ENCODE measurements around the gene ADD1.

ADD1 gene

DNA sequence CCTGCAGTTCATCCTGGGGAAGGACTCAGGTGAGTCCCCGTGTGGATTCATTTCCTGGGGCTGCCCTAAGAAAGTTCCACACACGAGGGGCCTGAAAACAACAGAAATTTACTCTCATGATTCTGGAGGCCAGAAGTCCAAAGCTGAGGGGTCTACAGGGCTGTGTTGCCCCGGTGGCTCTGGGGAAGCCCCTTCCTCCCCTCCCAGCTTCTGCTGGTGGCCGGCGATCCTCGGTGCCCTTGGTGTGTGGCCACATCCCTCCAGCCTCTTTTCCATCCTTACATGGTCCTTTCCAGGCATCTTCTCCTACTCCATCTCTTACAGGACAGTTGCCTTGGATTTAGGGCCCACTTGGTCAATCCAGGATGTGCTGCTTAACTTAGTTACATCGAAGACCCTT is 35.6 kb upstream of the ADD1 start:
- TF ChIP-seq, protein P1, sequence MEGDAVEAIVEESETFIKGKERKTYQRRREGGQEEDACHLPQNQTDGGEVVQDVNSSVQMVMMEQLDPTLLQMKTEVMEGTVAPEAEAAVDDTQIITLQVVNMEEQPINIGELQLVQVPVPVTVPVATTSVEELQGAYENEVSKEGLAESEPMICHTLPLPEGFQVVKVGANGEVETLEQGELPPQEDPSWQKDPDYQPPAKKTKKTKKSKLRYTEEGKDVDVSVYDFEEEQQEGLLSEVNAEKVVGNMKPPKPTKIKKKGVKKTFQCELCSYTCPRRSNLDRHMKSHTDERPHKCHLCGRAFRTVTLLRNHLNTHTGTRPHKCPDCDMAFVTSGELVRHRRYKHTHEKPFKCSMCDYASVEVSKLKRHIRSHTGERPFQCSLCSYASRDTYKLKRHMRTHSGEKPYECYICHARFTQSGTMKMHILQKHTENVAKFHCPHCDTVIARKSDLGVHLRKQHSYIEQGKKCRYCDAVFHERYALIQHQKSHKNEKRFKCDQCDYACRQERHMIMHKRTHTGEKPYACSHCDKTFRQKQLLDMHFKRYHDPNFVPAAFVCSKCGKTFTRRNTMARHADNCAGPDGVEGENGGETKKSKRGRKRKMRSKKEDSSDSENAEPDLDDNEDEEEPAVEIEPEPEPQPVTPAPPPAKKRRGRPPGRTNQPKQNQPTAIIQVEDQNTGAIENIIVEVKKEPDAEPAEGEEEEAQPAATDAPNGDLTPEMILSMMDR (IDR thresholded peaks at IDR 0.05; ENCODE audit: low read depth, low read length): no peak
- no peak for DNase-seq (ENCODE audit: extremely low read depth, low read depth)

DNA sequence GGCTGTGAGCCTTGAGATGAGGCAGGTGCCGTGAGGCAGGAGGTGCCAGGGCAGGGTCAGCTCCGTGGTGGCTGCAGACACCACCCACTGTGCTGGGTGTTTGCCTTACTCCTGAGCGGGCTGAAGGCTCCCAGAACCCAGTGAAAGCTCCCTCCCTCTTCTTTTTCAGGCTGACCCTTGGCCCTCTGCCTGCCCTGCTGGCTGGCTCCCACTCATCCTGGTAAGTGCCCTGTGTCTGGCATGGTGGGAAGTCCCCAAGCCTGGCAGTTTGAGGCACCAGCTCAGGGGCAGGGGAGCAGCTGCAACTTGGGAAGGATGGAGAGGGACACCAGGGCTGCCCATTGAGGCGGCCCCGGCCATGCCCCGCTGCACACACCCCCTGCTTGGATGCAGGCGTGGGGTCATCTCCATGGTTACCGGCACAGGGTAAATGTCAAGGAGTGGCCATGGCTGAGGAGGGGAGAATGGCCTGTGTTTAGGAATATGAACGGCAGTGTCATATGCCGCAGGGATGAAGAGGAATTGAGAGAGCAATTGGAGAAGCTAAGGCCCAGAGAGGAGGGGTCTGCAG is 33.9 kb upstream of the ADD1 start:
- TF ChIP-seq, protein P1 (IDR thresholded peaks at IDR 0.05; ENCODE audit: low read depth, low read length): no peak
- no peak for DNase-seq (ENCODE audit: extremely low read depth, low read depth)

DNA sequence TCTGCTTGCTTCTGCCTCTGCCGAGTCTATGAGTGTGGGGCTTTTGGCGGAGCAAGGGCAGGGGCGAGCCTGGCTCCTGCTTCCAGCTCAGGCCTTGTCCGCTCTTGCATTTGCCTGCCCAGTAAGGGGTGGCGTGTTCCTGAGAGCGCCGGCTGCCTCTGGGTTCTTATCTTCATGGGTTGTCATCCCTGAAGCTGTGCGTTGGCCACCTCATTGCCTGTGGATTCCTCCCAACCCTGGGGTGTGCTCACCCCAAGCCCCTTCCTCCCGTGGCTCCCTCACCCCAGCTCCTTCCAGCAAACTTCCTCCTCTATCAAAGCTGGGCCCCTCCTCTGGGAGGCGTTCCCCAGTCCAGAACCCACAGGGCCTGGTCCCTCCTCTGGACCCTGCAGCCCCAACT is 33.3 kb upstream of the ADD1 start:
- TF ChIP-seq, protein P1 (IDR thresholded peaks at IDR 0.05; ENCODE audit: low read depth, low read length): no peak
- DNase-seq (ENCODE audit: extremely low read depth, low read depth): no peak

DNA sequence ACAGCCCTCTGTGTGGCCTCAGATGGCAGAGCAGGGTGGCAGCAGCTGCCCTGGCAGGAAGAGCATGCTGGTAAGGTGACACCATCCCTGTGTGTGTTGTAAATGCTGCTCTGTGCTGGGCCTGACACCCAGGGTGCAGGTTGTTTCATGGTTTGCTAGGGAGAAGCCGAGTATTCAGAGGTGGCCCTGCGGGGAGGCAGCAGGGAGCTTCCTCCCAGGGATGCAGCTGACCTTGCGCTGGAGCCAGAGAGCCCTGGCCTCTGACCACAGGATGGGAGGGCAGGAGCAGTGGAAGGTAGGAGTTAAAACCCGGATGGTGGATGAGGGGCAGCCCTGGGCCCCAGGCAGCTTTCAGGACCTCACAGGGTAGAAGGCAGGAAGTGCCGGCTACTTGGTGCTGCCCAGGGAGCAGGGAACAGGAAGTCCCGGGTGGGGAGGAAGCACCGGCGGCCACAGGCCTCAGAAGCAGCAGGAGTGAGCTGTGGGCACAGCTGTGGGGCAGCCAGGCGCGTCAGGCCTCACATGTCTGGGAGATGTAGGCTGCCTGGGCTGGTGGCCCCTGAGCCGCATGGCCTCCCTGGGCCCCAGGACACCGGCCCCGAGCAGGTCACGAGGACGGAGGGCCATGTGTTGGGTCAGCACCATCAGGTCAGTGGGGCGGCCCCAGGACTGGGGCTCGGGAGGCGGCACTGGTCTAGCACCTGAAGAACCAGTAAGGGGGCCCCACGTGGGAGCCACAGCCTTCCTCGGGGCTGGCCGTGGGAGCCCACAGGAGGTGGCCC is 31.6 kb upstream of the ADD1 start:
- no peak for DNase-seq (ENCODE audit: extremely low read depth, low read depth)
- TF ChIP-seq, protein P1 (IDR thresholded peaks at IDR 0.05; ENCODE audit: low read depth, low read length): no peak

DNA sequence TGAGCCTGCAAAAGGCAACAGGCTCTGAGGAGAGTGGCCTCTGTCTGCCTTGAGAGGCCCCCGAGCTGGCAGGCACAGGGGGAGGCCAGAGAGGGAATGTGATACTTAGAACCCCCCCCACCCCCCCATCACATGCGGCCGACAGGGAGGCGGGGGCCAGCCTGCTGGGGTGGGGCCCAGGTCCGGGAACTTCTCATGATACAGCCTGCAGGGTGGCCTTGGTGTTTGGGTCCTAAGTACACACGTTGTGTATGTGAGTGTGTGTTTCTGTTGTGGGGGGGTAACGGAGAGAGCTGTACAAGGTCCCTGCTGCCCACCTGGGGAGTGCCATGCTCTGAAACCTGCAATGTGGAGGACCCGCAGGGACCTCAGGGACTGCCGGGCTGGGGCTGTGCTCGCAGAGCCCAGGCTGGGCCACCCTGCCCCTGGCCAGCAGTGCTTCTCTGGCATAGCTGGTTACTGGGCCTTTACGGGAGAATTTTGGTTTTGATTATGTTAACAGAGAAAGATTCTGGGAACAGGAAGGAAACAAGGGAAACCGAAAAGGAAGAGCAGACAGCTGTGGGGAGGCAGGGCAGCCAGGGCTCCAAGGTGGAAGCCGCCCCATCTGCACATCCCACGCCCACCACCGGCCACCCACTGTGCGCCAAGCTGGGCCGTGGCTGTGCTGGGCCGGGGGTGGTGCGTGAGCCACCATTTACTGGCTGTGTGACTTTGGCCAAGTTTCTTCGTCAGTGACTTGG is 30.9 kb upstream of the ADD1 start:
- TF ChIP-seq, protein P1 (IDR thresholded peaks at IDR 0.05; ENCODE audit: low read depth, low read length): no peak
- DNase-seq (ENCODE audit: extremely low read depth, low read depth): no peak

DNA sequence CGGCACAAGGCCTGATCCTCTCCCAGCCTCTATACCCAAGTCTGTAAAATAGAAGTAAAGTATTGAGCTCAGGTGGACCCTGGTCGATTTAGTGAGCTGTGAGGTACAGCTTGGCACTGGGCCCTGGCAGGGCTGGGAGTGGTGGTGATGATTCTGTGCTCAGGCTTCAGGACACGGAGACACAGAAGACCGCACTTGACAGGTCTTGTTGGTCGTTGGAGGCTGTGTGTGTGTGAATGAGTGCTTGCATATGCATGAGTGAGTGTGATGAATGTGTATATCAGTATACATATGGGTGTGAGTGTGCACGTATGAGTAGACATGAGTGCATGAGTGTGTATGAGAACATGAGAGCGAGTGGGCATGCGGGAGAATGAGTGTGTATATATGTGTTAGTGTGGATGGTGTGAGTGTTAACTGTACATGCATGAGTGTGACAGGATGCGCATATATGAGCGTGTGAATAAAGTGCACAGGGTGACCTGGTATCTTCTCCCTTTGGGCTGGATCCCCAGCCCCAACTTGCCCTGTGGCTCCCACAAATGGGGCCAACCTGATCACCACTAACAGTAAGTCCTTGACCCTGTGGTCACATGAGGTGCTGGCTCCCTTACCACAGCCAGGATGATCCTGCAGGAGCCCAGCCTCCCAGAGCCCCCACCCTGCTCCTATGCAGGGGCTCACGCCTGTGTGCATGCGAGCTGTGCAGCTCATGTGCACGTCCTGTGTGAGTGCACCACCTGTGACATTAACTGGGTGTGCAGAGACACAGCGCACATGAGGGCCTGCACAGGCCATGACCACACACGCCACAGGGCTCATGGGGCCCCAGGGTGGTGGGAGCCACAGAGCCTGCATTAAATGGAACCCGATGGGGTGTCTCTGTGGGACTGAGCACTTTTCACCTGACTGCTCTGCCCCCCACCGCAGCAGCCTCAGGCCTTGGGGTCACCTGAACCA is 29.9 kb upstream of the ADD1 start:
- no peak for DNase-seq (ENCODE audit: extremely low read depth, low read depth)
- TF ChIP-seq, protein P1 (IDR thresholded peaks at IDR 0.05; ENCODE audit: low read depth, low read length): no peak

Data from AG09319 (cell line).